ENCODE data around the gene KMT2B.
"Not testable (repeated sequence)": the region's sequence is repeated elsewhere in the genome, so short reads cannot be mapped to it uniquely, and the experiment has no call there.

Gene KMT2B

GRCh38 chr19:35716801-35717664 lies 770 bp upstream of the KMT2B start:
- Mint-ChIP-seq H3K36me3 (ENCODE audit: low read depth) (peaks cover 35% of the 10 kb centered on the region), H3K4me1 (ENCODE audit: low read depth) (peaks cover 54% of the 10 kb centered on the region), H3K9me3 (no peaks in the 10 kb centered on the region), H3K27me3 (peaks cover 22% of the 10 kb centered on the region), H3K4me3 (peak overlapping the region; percentile 91), H3K27ac (peak overlapping the region; percentile 87)
- intact Hi-C loops (cut with micrococcal nuclease): loop anchor here (1.0 to 2.0 kb wide), 2 partner anchors 24 to 32 kb away; partner anchors contain the start of gene LIN37

DNA sequence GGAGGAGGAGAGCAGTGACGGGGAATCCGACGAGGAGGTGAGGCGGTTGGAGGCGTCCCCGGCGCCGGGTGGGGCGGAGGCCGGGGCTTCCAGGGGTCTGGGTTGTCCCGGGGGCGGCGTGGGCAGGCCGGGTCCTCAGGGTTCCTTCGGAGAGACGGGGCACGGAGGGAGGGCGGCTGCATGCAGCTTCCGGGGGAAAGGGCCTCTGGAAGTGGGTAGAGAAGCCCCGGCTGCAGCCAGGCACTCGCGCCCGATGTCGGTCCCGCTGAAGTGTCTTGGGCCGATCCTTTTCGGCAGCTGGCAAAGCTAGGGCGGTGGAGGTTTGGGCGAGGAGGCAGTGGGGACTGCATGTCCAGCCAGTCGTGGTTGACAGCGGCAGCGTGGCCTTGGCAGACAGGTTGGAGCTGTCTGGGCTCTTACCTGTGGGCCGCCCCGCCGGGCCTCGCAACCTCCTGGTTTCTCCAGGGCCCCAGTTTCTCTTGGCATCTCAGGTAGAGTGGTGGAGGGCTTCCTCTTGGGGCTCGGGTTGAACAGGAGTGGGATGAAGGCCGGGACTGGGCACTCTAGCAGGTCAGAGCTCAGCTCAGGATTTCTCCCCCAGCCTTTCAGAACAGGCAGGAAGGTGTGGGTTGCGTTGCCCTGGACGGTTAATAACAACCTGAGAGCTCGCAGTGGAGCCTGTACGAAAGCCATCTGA lies 690 bp downstream of the KMT2B start:
- peak overlapping the region; percentile 81 for H3K4me3 Mint-ChIP-seq
- intact Hi-C loops (cut with micrococcal nuclease): no loop called here
- H3K36me3 Mint-ChIP-seq (ENCODE audit: low read depth): peaks cover 50% of the 10 kb centered on the region
- H3K27ac Mint-ChIP-seq: peak overlapping the region; percentile 66
- no peaks in the 10 kb centered on the region for H3K9me3 Mint-ChIP-seq
- peaks cover 54% of the 10 kb centered on the region for H3K4me1 Mint-ChIP-seq (ENCODE audit: low read depth)
- peaks cover 15% of the 10 kb centered on the region for H3K27me3 Mint-ChIP-seq

- Mint-ChIP-seq H3K27me3 (peaks cover 5% of the 10 kb centered on the region), H3K36me3 (ENCODE audit: low read depth) (peaks cover 61% of the 10 kb centered on the region), H3K9me3 (no peaks in the 10 kb centered on the region), H3K4me1 (ENCODE audit: low read depth) (peaks cover 49% of the 10 kb centered on the region), H3K4me3 (peak overlapping the region; percentile 81), H3K27ac (peak overlapping the region; percentile 66)
- intact Hi-C loops (cut with micrococcal nuclease): no loop called here
Measured at GRCh38 chr19:35719402-35720162, 1.8 kb downstream of the KMT2B start.

DNA sequence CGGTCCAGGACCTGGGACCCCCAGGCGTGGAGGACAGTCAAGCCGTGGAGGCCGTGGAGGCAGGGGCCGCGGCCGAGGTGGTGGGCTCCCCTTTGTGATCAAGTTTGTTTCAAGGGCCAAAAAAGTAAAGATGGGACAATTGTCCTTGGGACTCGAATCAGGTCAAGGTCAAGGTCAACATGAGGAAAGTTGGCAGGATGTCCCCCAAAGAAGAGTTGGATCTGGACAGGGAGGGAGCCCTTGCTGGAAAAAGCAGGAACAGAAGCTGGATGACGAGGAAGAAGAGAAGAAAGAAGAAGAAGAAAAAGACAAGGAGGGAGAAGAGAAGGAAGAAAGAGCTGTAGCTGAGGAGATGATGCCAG lies 2.3 kb downstream of the KMT2B start:
- peaks cover 44% of the 10 kb centered on the region for H3K4me1 Mint-ChIP-seq (ENCODE audit: low read depth)
- H3K9me3 Mint-ChIP-seq: no peaks in the 10 kb centered on the region
- H3K27ac Mint-ChIP-seq: peak overlapping the region; percentile 16
- H3K4me3 Mint-ChIP-seq: no peak overlapping the region
- H3K27me3 Mint-ChIP-seq: peaks cover 1% of the 10 kb centered on the region
- peaks cover 66% of the 10 kb centered on the region for H3K36me3 Mint-ChIP-seq (ENCODE audit: low read depth)
- intact Hi-C loops (cut with micrococcal nuclease): no loop called here

- H3K4me1 Mint-ChIP-seq (ENCODE audit: low read depth): peaks cover 42% of the 10 kb centered on the region
- peaks cover 1% of the 10 kb centered on the region for H3K27me3 Mint-ChIP-seq
- no peaks in the 10 kb centered on the region for H3K9me3 Mint-ChIP-seq
- H3K36me3 Mint-ChIP-seq (ENCODE audit: low read depth): peaks cover 72% of the 10 kb centered on the region
- no peak overlapping the region for H3K4me3 Mint-ChIP-seq
- H3K27ac Mint-ChIP-seq: peak overlapping the region; percentile 24
- intact Hi-C loops (cut with micrococcal nuclease): no loop called here
Measured at GRCh38 chr19:35720648-35721047, 2.8 kb downstream of the KMT2B start.

DNA sequence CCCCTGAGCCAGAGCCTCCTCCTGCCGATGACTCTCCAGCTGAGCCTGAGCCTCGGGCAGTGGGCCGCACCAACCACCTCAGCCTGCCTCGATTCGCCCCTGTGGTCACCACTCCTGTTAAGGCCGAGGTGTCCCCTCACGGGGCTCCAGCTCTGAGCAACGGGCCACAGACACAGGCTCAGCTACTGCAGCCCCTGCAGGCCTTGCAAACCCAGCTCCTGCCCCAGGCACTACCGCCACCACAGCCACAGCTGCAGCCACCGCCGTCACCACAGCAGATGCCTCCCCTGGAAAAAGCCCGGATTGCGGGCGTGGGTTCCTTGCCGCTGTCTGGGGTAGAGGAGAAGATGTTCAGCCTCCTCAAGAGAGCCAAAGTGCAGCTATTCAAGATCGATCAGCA lies 3.6 kb downstream of the KMT2B start:
- H3K4me1 Mint-ChIP-seq (ENCODE audit: low read depth): peaks cover 35% of the 10 kb centered on the region
- H3K4me3 Mint-ChIP-seq: no peak overlapping the region
- no peaks in the 10 kb centered on the region for H3K9me3 Mint-ChIP-seq
- intact Hi-C loops (cut with micrococcal nuclease): no loop called here
- no peaks in the 10 kb centered on the region for H3K27me3 Mint-ChIP-seq
- peak overlapping the region; percentile 24 for H3K27ac Mint-ChIP-seq
- peaks cover 77% of the 10 kb centered on the region for H3K36me3 Mint-ChIP-seq (ENCODE audit: low read depth)

DNA sequence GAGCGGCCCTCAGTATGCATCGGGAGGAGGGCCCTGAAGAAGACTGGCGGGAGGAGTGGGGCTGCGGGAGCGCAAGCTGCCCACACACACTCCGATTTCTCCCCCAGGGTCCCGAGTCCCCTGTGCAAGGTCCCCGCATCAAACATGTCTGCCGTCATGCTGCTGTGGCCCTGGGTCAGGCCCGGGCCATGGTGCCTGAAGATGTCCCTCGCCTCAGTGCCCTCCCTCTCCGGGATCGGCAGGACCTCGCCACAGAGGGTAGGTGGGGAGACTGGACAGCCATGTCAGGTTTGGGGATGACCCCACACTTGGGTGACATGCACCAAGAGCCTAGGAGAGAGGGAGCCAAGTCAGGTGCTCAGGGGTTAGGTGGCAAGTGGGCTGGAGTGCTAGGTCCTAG lies 4.7 kb downstream of the KMT2B start:
- no peak overlapping the region for H3K27ac Mint-ChIP-seq
- intact Hi-C loops (cut with micrococcal nuclease): no loop called here
- peaks cover 30% of the 10 kb centered on the region for H3K4me1 Mint-ChIP-seq (ENCODE audit: low read depth)
- no peaks in the 10 kb centered on the region for H3K9me3 Mint-ChIP-seq
- H3K36me3 Mint-ChIP-seq (ENCODE audit: low read depth): peaks cover 83% of the 10 kb centered on the region
- no peaks in the 10 kb centered on the region for H3K27me3 Mint-ChIP-seq
- no peak overlapping the region for H3K4me3 Mint-ChIP-seq

- intact Hi-C loops (cut with micrococcal nuclease): no loop called here
- H3K36me3 Mint-ChIP-seq (ENCODE audit: low read depth): peaks cover 87% of the 10 kb centered on the region
Measured at GRCh38 chr19:35722897-35723296, 5.1 kb downstream of the KMT2B start.

GRCh38 chr19:35723671-35724070 lies 5.9 kb downstream of the KMT2B start:
- Mint-ChIP-seq H3K36me3 (ENCODE audit: low read depth) (peaks cover 95% of the 10 kb centered on the region), H3K27ac (no peak overlapping the region), H3K9me3 (no peaks in the 10 kb centered on the region), H3K4me1 (ENCODE audit: low read depth) (peaks cover 30% of the 10 kb centered on the region), H3K27me3 (no peaks in the 10 kb centered on the region), H3K4me3 (no peak overlapping the region)
- intact Hi-C loops (cut with micrococcal nuclease): no loop called here

More at GRCh38 chr19:35722897-35723296, 5.1 kb downstream of the KMT2B start:
- Mint-ChIP-seq H3K27me3 (no peaks in the 10 kb centered on the region), H3K4me1 (ENCODE audit: low read depth) (peaks cover 30% of the 10 kb centered on the region), H3K4me3 (no peak overlapping the region), H3K9me3 (no peaks in the 10 kb centered on the region), H3K27ac (no peak overlapping the region)

DNA sequence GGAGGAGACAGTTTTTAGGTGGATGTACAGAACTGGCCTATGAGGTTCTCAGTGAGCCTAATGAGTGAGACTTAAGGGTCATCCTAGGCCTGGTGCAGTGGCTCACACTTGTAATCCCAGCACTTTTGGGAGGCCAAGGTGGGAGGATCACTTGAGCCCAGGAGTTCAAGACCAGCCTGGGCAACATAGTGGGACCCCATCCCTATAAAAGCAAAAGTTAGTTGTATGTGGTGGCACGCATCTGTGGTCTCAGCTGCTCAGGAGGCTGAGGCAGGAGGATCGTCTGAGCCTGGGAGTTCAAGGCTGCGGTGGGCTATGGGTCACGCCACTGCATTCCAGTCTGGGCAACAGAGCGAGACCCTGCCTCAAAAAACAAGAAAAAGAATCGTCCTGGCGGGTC lies 6.3 kb downstream of the KMT2B start:
- H3K9me3 Mint-ChIP-seq; intact Hi-C loops (cut with micrococcal nuclease); H3K27ac Mint-ChIP-seq; H3K4me3 Mint-ChIP-seq; H3K27me3 Mint-ChIP-seq: not testable (repeated sequence)
- Mint-ChIP-seq H3K36me3 (ENCODE audit: low read depth) (peaks cover 100% of the 10 kb centered on the region), H3K4me1 (ENCODE audit: low read depth) (peaks cover 25% of the 10 kb centered on the region)

DNA sequence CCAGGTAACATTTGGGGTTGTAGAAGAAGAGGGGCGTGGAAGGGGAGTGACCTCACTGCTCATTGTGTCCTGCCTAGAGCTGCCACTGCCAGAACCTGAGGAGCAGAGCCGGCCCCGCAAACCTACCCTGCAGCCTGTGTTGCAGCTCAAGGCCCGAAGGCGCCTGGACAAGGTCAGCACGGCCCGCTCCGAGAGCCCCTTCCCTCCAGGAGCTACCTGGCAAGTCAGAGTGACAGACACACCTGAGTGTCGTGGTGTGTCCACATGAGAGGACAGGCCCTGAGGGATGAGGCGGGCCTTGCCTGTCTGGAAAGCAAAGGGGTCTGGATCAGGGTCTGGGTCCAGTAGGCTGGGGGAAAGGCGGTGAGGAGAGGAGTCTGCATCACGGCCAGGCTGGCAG lies 6.8 kb downstream of the KMT2B start:
- H3K4me1 Mint-ChIP-seq (ENCODE audit: low read depth): peaks cover 21% of the 10 kb centered on the region
- H3K9me3 Mint-ChIP-seq: no peaks in the 10 kb centered on the region
- H3K27me3 Mint-ChIP-seq: no peaks in the 10 kb centered on the region
- intact Hi-C loops (cut with micrococcal nuclease): no loop called here
- no peak overlapping the region for H3K4me3 Mint-ChIP-seq
- H3K36me3 Mint-ChIP-seq (ENCODE audit: low read depth): peaks cover 100% of the 10 kb centered on the region
- H3K27ac Mint-ChIP-seq: no peak overlapping the region

DNA sequence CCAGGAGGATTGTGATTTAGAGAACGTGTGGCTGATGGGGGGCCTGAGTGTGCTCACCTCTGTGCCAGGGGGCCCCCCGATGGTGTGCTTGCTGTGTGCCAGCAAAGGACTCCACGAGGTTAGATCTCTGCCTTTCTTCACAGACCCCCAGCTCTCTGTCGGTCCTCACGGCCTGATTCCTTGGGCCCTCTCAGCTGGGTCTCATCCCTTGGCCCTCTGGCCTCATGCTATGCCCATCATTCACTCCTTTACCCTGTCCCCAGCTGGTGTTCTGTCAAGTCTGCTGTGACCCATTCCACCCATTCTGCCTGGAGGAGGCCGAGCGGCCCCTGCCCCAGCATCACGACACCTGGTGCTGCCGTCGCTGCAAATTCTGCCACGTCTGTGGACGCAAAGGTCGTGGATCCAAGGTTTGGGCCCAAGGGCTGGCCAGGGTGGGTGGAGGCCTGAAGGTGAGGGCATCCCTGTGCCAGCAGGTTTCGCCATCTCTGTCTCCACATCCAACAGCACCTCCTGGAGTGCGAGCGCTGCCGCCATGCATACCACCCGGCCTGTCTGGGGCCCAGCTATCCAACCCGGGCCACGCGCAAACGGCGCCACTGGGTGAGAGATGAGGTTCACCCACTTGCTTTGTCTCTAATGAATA lies 7.5 kb downstream of the KMT2B start:
- Mint-ChIP-seq H3K27me3 (no peaks in the 10 kb centered on the region), H3K9me3 (no peaks in the 10 kb centered on the region), H3K4me1 (ENCODE audit: low read depth) (peaks cover 15% of the 10 kb centered on the region), H3K27ac (no peak overlapping the region), H3K36me3 (ENCODE audit: low read depth) (peaks cover 100% of the 10 kb centered on the region), H3K4me3 (no peak overlapping the region)
- intact Hi-C loops (cut with micrococcal nuclease): no loop called here

DNA sequence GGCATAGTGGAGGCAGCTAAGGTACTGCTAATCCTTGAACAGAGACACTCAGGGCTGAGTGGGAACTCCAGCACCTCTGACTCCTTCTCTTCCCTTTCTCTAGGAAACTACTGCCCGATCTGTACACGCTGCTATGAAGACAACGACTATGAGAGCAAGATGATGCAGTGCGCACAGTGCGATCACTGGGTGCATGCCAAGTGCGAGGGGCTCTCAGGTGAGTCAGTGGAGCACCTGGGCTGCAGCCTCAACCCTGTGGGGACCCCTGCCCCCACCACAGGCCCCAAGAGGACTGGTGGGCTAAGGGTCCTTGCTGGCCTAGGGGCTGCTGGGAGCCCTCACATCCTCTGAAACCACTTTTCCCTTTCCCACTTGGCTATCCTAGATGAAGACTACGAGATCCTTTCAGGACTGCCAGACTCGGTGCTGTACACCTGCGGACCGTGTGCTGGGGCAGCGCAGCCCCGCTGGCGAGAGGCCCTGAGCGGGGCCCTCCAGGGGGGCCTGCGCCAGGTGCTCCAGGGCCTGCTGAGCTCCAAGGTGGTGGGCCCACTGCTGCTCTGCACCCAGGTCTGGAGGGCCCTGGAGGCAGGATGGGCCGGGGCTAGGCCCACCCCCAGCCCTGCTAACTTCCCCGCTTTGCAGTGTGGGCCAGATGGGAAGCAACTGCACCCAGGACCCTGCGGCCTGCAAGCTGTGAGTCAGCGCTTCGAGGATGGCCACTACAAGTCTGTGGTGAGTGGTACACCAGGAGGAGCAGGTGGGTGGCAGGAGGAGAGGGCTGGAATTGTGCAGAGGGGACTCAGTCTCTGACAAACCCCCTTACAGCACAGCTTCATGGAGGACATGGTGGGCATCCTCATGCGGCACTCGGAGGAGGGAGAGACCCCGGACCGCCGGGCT lies 9.5 kb downstream of the KMT2B start:
- H3K4me3 Mint-ChIP-seq: no peak overlapping the region
- H3K27ac Mint-ChIP-seq: no peak overlapping the region
- no peaks in the 10 kb centered on the region for H3K27me3 Mint-ChIP-seq
- peaks cover 100% of the 10 kb centered on the region for H3K36me3 Mint-ChIP-seq (ENCODE audit: low read depth)
- H3K4me1 Mint-ChIP-seq (ENCODE audit: low read depth): no peaks in the 10 kb centered on the region
- intact Hi-C loops (cut with micrococcal nuclease): no loop called here
- no peaks in the 10 kb centered on the region for H3K9me3 Mint-ChIP-seq

Data from dendritic cell treated with granulocyte-macrophage colony-stimulating factor and Interleukin-4, amounts not matched to agents 40 ng/mL and 50 ng/mL, for 4 days (primary cell).